HT1080 (cell line): ENCODE results near the gene TAPBP. TPM values are rescaled to one million over a fixed set of nuclear protein-coding genes. Genes with fewer than 3 reads are reported as not detected.
A peak's percentile ranks its signal among the peaks of the same experiment; 100 is the strongest.
"Not testable (repeated sequence)": the region's sequence is repeated elsewhere in the genome, so short reads cannot be mapped to it uniquely, and the experiment has no call there.

Experiments used
- DNase-seq: peaks from one replicate; pipeline ENCODE4 v3.0.0-alpha.2; 2015; ENCODE audit warnings: low read depth
- polyA plus RNA-seq, 2 experiments: library from polyadenylated mRNA; depleted of rRNA; stranded (reverse); fragments of >200 nt; gene quantifications; 2 replicates each; pipeline ENCODE4 v1.2.3, GENCODE V29; 2015
- total RNA-seq: library from RNA; depleted of rRNA; stranded (reverse); fragments of >200 nt; shearing (Covaris generic); gene quantifications from 2 replicates; pipeline ENCODE4 v1.2.3, GENCODE V29; 2014; rRNA removed

The TAPBP gene
- 42.4 and 68.0 TPM in 2 replicates for total RNA-seq
- polyA plus RNA-seq (2015; cell fraction: cytosol; rRNA removed) = 90.8 and 92.5 TPM in 2 replicates
- 90.1 and 109 TPM in 2 replicates for polyA plus RNA-seq (2015; cell fraction: nucleus; rRNA removed)

DNA sequence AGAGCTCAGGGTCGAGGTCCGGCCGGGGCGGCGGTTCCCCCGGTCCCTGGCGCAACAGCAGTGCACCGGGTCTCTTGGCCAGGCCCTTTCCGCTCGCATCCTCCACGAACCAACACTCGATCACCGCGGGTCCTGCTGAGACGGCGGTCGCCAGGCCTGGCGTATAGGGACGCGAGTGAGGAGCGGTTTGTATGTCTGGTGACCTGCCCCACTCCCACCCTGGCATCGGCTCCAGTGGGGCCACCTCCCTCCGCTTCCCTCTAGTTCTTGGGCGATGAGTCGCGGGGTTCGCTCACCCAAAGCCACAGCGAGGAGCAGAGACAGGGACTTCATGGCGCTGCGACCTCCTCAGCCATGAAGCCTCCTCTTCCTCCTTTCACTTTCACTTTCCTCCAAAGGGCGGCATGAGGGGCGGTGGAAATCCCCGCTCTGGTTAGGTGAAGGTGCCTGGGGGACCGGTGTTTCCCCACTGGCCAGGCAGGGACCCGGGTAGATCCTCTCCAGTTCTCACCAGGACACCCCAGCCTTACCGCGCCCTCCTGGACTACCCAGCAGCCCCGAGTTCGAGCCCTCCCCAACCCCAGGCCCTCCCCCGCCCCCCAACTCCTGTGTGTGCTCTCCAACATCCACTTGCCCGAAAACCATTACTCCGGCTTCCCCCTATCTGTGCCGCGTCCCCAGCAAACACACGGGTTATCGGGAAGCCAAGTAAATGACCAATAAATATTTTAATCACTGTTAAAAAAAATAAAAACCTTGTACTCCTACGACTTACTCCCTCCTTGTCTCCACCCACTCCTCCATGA, at the start of gene TAPBP:
TSS of gene TAPBP (minus strand) at position 370 of the 806 bp plus-strand sequence. CDS start at position 333, 37 bp downstream.
- peak; percentile 62 for DNase-seq

DNA sequence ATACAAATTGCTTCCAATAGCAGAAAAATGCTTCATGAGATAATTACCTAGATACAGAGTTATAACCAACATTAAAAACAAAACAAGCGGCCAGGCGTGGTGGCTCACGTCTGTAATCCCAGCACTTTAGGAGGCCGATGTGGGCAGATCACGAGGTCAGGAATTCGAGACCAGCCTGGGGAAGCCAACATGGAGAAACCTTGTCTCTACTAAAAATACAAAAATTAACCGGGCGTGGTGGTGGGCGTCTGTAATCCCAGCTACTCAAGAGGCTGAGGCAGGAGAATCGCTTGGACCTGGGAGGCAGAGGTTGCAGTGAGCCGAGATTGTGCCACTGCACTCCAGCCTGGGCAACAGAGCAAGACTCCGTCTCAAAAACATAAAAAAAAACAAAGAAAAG, 49.6 kb upstream of the TAPBP start:
- DNase-seq = not testable (repeated sequence)

DNA sequence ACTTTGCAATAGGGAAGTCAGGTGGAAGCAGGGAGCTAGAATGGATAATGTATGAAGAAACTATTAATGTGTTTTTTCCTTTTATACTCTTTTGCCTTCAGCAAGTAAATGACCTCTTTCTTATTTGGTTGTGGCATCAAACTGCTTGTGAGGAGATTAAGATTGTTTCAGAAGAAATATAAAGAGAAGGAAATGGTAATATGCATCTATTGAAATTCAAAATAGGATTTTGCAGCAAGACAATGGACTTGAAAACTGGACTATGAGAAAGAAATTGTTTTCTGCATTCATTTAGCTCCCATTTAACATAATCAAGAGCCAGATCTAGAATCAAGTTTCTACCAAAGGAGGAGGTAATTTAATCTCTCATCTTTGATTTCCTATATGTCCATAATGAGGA, 45.5 kb upstream of the TAPBP start:
- no peak for DNase-seq

DNA sequence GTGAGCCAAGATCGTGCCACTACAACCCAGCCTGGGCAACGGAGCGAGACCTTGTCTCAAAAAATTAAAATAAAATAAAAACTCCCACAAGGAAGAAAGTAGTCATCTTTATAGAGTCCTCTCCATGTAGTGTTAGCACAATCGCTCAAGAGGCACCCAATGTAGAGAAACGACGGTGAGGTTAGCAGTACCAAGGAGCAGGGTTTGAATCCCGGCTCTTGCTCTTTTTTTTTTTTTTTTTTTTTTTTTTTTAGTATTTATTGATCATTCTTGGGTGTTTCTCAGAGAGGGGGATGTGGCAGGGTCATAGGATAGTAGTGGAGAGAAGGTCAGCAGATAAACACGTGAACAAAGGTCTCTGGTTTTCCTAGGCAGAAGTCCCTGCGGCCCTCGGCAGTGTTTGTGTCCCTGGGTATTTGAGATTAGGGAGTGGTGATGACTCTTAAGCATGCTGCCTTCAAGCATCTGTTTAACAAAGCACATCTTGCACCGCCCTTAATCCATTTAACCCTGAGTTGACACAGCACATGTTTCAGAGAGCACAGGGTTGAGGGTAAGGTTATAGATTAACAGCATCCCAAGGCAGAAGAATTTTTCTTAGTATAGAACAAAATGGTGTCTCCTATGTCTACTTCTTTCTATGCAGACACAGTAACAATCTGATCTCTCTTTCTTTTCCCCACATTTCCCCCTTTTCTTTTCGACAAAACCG, 43.4 kb upstream of the TAPBP start:
- DNase-seq = not testable (repeated sequence)

DNA sequence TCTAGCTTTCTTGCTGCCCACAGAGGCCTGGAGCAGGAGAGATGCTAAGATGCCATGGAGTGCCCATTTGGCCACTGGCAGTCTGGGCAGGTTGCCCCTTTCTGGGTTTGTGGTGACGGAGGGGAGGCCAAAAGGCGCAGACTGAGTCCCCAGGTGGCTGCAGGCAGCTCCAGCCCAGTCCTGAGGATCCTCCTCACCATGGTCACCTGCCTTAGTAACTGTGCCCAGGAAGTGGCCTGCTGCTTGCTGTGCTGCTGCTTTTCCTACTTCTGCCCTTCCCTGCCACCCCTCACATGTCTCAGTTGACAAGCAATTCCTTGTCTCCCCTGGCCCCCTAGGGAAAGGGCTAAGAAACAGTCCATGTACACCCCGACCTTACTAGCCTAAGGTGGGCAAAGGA, 42.4 kb upstream of the TAPBP start:
- no peak for DNase-seq

DNA sequence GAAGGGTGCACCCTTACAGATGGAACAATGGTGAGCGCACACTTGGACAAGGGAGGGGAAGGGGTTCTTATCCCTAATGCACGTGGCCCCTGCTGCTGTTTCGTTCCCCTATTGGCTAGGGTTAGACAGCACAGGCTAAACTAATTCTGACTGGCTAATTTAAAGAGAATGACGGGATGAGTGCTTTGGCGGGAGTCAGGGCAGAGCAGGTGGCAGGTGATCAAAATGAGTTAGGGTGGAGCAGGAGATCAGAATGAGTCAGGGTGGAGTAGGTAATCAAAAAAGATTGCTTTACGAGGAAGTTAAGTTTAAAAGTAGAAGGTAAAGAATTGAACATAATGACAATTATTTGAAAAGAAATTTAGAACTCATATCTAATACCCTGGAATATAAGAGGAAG, 42.0 kb upstream of the TAPBP start:
- DNase-seq = not testable (repeated sequence)

DNA sequence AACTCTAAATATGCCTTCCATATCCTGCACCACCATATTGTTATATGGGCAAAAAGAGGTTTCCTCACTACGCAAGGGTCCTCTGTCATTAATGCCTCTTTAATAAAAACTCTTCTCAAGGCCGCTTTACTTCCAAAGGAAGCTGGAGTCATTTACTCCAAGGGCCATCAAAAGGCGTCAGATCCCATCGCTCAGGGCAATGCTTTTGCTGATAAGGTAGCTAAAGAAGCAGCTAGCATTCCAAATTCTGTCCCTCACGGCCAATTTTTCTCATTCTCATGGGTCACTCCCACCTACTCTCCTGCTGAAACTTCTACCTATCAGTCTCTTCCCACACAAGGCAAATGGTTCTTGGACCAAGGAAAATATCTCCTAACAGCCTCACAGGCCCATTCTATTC, 33.9 kb upstream of the TAPBP start:
- no peak for DNase-seq

DNA sequence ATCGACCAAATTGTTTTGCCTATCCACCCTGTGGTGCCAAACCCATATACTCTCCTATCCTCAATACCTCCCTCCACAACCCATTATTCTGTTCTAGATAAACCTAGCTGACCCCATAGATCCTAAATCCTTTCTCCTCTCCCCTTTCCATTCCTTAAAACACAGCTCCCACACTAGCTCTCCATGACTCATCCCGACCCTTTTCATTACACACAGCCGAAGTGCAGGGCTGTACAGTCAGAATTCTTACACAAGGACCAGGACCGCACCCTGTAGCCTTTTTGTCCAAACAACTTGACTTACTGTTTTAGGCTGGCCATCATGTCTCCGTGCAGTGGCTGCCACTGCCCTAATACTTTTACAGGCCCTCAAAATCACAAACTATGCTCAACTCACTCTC, 33.1 kb upstream of the TAPBP start:
- not testable (repeated sequence) for DNase-seq

DNA sequence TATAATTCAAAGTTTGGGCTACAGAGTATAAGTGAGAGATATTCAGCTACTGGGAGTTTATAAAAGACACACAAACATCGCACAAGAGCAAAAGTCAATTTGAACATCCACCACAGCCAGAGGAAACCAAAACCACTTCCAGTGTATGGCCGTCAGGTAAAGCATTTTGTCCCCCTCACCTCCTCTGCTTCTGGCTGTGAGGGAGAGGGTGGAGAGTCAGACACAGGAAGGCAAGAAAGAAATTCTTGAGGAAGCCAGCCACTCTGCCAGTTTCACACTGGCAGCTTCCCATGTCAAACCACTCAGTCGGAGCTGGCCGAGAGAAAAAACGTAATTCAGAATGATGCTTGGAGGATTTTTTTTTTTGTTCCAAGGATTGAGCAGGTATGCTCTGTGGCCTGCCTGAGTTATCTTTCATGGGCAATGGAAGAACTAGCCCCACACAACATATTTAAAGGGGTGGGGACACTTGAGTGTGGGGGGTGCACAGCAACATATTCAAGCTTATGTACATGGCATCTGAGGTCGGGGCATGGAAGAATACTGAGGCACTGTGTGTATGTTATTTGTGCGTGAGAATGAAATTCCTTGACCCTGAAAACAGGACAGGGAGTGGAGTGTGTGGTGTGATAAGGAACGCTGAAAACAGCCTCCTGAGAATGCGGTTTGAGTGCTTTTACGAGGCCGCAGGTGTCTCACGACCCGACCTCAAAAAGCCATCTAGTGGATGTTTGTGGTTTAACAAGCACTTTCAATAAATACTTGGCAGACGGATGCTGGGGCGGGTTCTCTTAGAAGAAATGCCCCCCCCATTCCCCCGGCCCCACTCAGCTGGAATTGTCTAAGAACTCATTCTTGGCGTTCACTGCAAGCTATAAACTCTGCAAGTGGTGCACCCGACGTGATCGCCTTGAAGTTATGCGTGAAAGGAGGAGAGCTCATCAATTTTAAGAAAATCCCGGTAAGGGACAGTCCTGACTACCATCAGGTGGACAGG, 31.1 kb upstream of the TAPBP start:
- DNase-seq = peak; percentile 79

DNA sequence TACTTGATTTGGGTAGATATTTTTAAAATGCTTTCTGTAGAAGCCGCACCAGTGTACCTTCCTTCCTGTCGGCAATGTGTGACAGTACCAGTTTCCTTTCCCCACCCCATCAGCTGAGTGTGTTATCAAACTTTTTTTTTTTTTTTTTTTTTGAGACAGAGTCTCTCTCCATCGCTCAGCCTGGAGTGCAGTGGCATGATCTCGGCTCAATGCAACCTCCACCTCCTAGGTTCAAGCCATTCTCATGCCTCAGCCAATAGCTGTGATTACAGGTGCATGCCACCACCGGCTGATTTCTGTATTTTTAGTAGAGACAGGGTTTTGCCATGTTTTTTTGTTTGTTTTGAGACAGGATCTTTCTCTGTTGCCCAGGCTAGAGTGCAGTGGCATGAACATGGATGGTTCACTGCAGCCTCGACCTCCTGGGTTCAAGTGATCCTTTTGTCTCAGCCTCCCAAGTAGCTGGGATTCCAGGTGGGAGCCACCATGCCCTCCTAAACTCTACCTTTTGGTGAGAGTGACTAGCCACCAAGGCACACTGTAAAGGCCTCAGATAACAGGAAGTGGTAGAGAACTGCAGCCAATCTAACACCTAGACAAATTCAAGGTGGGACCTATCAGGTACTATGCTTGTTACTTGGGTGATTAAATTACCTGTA, 30.2 kb upstream of the TAPBP start:
- no peak for DNase-seq

DNA sequence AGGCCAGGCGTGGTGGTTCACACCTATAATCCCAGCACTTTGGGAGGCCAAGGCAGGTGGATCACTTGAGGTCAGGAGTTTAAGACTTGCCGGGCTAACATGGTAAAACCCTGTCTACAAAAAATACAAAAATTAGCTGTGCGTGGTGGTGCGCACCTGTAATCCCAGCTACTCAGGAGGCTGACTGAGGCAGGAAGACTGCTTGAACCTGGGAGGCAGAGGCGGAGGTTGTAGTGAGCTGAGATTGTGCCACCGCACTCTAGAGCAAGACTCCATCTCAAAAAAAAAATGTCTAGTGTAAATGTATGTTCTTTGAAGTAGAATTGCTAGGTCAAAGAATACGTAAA, 29.7 kb upstream of the TAPBP start:
- DNase-seq = not testable (repeated sequence)

DNA sequence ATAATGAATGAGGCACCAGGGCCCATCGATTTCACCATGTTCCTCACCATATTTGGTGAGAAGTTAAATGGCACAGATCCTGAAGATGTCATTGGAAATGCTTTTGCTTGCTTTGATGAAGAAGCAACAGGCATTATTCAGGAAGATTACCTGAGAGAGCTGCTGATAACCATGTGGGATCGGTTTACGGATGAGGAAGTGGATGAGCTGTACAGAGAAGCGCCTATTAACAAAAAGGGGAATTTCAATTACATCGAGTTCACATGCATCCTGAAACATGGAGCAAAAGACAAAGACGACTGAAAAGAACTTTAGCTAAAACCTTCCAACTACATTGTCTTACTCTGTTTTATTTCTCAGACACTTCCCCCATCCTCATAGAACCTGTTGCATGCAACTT, 25.3 kb upstream of the TAPBP start:
- no peak for DNase-seq

DNA sequence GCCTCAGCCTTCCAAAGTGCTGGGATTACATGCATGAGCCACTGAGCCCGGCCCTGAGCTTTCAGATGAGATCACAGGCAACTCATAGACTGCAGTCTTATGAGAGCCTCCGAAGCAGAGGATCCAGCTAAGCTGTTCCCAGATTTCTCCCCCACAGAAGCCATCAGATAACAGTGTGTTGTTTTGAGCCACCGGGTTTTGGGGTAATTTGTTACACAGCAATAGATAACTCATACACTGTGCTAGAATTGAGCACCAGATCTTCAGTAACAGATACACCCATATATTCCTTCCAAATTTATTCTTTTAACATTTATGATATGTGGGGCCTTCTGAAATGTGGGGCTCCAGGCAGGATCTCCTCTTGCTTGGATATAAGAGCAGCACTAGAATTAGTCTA, 22.6 kb upstream of the TAPBP start:
- no peak for DNase-seq

DNA sequence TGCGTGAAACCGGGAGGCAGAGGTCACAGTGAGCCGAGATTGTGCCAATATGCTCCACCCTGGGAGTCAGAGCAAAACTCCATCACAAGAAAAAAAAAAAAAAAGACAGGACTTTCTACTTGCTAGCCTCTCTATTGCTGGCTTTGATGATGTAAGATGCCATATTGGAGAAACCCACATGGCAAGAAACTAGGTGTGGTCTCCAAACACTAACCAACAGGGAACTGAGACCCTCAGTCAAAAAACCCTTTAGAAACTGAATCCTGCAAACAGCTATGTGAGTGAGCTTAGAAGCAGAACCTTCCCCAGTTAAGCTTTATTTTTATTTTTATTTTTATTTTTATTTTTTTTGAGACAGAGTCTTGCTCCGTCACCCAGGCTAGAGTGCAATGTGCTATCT, 22.0 kb upstream of the TAPBP start:
- no peak for DNase-seq

DNA sequence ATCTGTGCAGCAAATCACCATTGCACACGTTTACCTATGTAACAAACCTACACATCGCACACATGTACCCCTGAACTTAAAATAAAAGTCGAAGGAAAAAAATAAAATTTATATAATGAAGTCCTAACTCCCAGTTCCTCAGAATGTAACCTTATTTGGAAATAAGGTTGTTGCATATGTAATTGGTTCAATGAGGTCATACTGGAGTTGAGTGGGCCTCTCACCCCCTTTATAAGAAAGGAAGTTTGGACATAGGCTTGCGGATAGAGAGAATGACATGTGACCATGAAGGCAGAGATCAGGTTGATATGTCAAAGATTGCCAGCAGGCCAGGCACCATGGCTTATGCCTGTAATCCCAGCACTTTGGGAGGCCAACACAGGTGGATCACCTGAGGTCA, 19.8 kb upstream of the TAPBP start:
- no peak for DNase-seq

DNA sequence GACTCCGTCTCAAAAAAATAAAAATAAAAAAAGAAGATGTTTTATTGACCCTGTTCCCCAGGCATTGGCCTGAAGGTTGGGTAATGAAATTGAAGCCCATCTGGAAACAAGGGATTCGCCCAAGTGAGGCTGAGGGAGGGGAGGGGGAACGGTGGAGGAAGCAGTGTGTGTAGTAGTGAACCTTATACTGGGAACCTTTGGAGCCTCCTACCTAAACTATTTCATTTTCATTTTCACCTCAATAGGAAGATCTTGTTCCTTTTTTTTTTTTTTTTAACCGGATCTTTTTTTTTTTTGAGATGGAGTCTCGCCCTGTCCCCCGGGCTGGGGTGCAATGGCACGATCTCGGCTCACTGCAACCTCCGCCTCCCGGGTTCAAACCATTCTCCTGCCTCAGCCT, 16.9 kb upstream of the TAPBP start:
- no peak for DNase-seq

DNA sequence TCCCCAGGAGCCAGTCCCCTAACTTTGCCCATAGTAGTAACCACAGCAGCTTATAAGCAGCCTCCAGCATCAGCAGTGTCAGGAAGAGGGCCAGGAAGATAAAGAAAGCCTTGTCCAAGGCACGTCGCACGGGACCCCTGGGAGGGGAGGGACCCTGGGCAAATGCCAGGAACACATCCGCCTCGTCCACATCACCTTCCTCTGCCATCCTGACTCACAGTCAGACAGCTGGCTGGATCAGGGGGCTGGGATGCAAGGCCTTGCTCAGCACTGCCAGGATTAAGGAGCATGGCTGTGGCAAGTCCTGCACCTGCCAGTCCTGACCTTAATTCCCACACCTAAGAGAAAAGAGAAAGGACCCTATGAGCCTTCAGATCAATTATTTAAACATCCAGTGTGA, 15.2 kb upstream of the TAPBP start:
- peak; percentile 85 for DNase-seq

DNA sequence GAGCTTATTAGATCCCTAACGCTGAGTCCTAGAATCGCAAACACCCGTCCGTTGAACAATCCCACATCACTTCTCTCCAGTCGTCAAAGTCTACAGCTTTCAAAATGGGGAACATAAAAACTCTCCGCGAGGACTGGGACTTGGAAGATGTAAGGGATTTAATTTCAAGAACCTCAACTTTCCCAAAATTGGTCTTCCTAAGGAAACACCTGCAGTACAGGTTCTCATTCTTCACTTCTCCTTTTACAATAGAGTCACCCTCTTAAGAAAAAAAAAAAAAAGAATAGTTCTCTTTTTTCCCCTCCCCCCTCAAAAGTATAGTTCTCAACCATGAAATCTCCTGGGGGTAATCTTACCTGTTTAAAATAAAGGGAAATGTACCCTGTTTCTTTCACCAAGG, 10.2 kb upstream of the TAPBP start:
- DNase-seq = no peak

DNA sequence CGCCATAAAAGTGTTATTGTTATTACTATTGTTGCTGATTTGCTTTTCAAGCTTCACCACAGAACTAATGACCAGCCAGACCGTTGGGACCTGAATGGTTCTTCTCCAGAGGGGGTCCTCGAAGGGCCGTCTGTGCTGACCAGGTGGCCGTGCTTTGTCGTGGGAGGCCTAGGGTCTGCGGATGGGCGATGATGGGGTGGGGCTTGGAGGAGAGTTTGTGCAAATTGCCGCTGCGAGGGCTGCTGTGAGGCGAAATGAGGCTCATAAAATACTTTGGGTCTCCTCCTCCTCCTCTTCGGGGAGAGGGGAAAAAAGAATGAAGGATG, 9.7 kb upstream of the TAPBP start:
- no peak for DNase-seq

DNA sequence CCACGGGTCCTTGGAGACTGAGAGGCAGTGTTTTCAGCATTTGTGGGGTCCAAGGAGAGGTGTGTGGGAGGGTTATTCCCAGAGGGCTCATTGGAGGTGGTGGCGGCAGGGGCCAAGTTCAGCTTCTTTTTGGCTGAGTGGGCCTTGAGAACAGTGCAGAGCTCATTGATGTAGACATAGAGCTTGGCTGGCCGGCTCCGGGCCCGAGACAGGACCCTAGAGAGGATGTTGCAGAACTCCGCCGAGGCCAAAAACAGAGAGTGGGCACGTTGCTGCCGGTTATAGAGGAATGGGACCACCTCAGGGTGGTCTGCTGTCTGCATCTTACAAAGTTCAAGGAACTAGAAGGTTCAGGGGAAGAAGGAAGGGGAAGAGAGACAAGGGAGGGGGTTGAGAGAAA, 7.3 kb upstream of the TAPBP start:
- no peak for DNase-seq
